Neural cell (in vitro differentiated cells): ENCODE data around the gene LRP1.

Experiments
- POLR2AphosphoS5 ChIP-seq: IDR thresholded peaks from 2 replicates; pipeline ENCODE4 v1.6.1; 2012
- SMC3 ChIP-seq: fragments of 450-650 bp; conservative IDR thresholded peaks from 2 replicates; pipeline ENCODE4 v1.6.1; 2014; ENCODE audit warnings: antibody characterized with exemption, mild to moderate bottlenecking, moderate library complexity; ENCODE audit not compliant: poor library complexity
- TF ChIP-seq, protein P1 (sequence below): fragments of 450-650 bp; IDR thresholded peaks from 2 replicates; pipeline ENCODE4 v1.5.1; 2014; ENCODE audit warnings: antibody characterized with exemption, mild to moderate bottlenecking, moderate library complexity; ENCODE audit not compliant: poor library complexity, severe bottlenecking

- TF ChIP-seq, protein P1, sequence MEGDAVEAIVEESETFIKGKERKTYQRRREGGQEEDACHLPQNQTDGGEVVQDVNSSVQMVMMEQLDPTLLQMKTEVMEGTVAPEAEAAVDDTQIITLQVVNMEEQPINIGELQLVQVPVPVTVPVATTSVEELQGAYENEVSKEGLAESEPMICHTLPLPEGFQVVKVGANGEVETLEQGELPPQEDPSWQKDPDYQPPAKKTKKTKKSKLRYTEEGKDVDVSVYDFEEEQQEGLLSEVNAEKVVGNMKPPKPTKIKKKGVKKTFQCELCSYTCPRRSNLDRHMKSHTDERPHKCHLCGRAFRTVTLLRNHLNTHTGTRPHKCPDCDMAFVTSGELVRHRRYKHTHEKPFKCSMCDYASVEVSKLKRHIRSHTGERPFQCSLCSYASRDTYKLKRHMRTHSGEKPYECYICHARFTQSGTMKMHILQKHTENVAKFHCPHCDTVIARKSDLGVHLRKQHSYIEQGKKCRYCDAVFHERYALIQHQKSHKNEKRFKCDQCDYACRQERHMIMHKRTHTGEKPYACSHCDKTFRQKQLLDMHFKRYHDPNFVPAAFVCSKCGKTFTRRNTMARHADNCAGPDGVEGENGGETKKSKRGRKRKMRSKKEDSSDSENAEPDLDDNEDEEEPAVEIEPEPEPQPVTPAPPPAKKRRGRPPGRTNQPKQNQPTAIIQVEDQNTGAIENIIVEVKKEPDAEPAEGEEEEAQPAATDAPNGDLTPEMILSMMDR = no peak
- TF ChIP-seq SMC3 = no peak
- TF ChIP-seq POLR2AphosphoS5 = no peak
Measured at GRCh38 chr12:57216014-57216911, 88.0 kb downstream of the LRP1 start, which contains the start of gene NXPH4.
